HG02852 (cell line): ENCODE results near the gene MBTPS1.

ENCODE experiments used
- ATAC-seq: cut with Tn5 transposase; IDR thresholded peaks from one replicate; pipeline ENCODE4 v1.9.1; 2021; ENCODE audit warnings: mild to moderate bottlenecking, moderate library complexity; ENCODE audit not compliant: unreplicated experiment

The MBTPS1 gene

GRCh38 chr16:84055801-84056634, 60.7 kb downstream of the MBTPS1 start:
- no peak for ATAC-seq

- ATAC-seq, result no peak
These were observed 61.4 kb downstream of the MBTPS1 start for GRCh38 chr16:84055366-84055765.

GRCh38 chr16:84054916-84055315, 61.8 kb downstream of the MBTPS1 start:
- no peak for ATAC-seq

GRCh38 chr16:84054271-84054670, 62.5 kb downstream of the MBTPS1 start:
- no peak for ATAC-seq

- ATAC-seq, result no peak
These were observed 63.5 kb downstream of the MBTPS1 start for GRCh38 chr16:84053237-84053636.

GRCh38 chr16:84052071-84052622, 64.6 kb downstream of the MBTPS1 start:
- no peak for ATAC-seq

GRCh38 chr16:84050316-84050715, 66.4 kb downstream of the MBTPS1 start:
- no peak for ATAC-seq

- ATAC-seq, result no peak
These were observed 67.2 kb downstream of the MBTPS1 start for GRCh38 chr16:84049403-84050060.

- ATAC-seq, result no peak
These were observed 67.9 kb downstream of the MBTPS1 start for GRCh38 chr16:84048871-84049270.

- ATAC-seq, result no peak
These were observed 68.5 kb downstream of the MBTPS1 start for GRCh38 chr16:84048270-84048669.

- no peak for ATAC-seq
These were observed 69.1 kb downstream of the MBTPS1 start for GRCh38 chr16:84047626-84048025.

- no peak for ATAC-seq
These were observed 69.5 kb downstream of the MBTPS1 start for GRCh38 chr16:84047206-84047605.

GRCh38 chr16:84045818-84046470, 70.8 kb downstream of the MBTPS1 start:
- no peak for ATAC-seq

- no peak for ATAC-seq
These were observed 71.5 kb downstream of the MBTPS1 start for GRCh38 chr16:84045001-84045817.

- no peak for ATAC-seq
These were observed 72.6 kb downstream of the MBTPS1 start for GRCh38 chr16:84044118-84044488.

- ATAC-seq, result no peak
These were observed 73.1 kb downstream of the MBTPS1 start for GRCh38 chr16:84043486-84044117.

- no peak for ATAC-seq
These were observed 73.8 kb downstream of the MBTPS1 start for GRCh38 chr16:84042879-84043485.

- no peak for ATAC-seq
These were observed 74.3 kb downstream of the MBTPS1 start, which contains the start of gene SLC38A8 for GRCh38 chr16:84042308-84042878. TSS of gene SLC38A8 (minus strand) at chr16:84042795. CDS start at chr16:84042157, 638 bp downstream.

GRCh38 chr16:84041881-84042280, 74.9 kb downstream of the MBTPS1 start:
- no peak for ATAC-seq
